GM19372 (cell line): ENCODE data around the gene CDH2.
"Not testable (repeated sequence)": the region's sequence is repeated elsewhere in the genome, so short reads cannot be mapped to it uniquely, and the experiment has no call there.

ENCODE experiments used
- ATAC-seq: cut with Tn5 transposase; IDR thresholded peaks from one replicate; pipeline ENCODE4 v1.9.1; 2021; ENCODE audit warnings: mild to moderate bottlenecking, low read depth, moderate library complexity; ENCODE audit not compliant: unreplicated experiment

Gene CDH2

GRCh38 chr18:27942706-27943105 lies 234.2 kb downstream of the CDH2 start:
- no peak for ATAC-seq

GRCh38 chr18:27931535-27931934 lies 245.4 kb downstream of the CDH2 start:
- ATAC-seq = no peak

DNA sequence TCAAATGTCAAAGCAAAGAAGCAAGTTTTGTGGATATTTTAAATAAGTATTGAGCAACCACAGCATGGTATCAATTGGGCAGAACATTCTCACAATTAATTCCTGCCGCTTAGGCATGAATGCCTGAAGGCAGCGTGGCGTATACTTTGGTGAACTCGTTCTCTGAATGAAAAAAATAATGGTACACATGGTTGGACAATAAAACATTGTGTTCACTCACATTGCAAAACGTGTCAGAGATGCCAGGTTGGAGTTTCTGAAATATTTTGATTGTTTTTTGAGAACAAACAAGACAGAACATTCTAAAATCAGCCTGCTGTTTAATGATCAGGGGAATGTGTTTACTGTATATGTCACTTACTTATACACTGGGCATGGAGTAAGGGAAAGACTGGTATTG lies 254.2 kb downstream of the CDH2 start:
- ATAC-seq = no peak

DNA sequence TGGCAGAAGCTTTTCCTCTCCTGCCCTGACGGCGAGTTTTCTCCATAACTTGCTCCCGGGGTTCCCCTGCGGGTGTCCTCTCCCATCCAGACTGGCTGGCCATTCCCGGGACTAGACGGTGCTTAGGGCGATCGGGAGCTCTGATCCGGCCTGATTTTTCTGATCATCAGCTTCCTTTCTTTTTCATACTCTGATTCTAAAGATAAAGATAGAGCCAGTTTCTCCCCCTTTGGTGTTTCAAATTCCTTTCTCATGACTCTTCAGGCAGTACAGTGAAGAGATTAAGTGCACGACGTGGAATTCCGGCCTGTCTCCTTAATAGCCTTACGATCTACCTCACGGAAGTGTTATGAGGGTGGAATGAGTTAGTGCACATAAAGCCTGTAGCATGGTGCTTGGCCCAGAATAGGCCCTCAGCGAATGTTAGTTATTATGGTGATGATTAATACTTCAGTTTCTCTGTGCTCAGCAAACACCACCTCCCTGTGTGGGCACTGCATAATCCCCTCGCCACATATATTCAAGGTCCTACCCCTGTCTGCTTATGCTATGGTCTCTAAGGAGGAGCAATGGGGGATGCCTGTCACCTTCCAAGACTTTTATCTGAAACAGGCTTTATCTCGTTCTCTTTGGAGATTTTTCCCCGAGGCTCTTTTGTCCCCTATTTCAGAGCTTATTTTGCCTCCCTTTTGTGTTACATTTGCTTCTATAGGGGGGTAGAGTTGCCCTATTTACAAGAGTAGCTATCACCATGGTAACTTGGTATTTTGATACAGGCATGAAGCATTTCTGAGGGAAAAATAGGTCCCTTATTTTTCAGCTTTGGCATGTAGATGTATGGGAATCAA lies 254.8 kb downstream of the CDH2 start:
- ATAC-seq = no peak

DNA sequence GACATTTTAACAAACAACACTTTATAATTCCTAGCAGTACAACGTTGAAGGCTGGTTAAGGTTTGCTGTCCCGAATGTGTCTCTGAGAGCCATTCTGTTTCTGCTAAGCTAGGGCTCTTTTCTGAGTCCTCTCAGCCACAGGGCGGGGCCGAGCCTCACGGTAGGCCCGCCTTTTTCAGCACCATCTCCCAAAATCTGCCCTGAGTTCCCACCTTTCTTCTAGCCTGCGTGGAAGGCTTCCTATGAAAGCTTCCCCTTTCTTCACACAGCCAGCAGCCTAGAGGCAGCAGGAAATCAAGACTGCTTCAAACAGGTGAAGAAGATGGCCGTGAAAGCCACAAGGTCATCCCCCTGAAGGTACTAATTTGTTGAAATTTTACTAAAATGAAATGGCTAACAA lies 255.5 kb downstream of the CDH2 start:
- ATAC-seq = no peak

- no peak for ATAC-seq
These were observed 256.1 kb downstream of the CDH2 start for GRCh38 chr18:27920836-27921235.

DNA sequence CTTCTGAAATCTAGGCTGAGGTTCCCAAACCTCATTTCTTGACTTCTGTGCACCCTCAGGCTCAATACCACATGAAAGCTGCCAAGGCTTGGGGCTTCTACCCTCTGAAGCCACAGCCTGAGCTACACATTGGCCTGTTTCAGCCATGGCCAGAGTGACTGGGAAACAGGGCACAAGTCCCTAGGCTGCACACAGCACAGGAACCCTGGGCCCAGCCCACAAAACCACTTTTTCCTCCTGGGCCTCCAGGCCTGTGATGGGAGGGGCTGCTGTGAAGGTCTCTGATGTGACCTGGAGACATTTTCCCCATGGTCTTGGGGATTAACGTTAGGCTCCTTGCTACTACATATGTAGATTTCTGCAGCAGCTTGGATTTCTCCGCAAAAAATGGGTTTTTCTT lies 270.7 kb downstream of the CDH2 start:
- ATAC-seq = not testable (repeated sequence)

DNA sequence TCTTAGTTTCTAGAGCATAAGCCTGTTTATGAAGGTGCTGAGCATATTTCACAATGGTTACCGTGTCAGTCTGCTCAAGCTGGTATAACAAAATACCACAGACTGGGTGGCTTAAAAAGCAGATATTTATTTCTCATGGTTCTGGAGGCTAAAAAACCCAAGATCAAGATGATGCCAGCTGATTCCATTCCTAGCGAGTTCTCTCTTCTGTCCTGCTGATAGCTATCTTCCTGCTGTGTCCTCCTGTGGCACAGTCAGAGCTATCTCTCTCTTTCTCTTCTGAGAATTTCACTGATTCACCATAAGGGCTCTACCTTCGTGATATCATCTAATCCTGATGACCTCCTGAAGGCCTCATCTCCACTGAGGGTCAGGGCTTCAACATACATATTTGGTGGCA lies 273.0 kb downstream of the CDH2 start:
- ATAC-seq = no peak

DNA sequence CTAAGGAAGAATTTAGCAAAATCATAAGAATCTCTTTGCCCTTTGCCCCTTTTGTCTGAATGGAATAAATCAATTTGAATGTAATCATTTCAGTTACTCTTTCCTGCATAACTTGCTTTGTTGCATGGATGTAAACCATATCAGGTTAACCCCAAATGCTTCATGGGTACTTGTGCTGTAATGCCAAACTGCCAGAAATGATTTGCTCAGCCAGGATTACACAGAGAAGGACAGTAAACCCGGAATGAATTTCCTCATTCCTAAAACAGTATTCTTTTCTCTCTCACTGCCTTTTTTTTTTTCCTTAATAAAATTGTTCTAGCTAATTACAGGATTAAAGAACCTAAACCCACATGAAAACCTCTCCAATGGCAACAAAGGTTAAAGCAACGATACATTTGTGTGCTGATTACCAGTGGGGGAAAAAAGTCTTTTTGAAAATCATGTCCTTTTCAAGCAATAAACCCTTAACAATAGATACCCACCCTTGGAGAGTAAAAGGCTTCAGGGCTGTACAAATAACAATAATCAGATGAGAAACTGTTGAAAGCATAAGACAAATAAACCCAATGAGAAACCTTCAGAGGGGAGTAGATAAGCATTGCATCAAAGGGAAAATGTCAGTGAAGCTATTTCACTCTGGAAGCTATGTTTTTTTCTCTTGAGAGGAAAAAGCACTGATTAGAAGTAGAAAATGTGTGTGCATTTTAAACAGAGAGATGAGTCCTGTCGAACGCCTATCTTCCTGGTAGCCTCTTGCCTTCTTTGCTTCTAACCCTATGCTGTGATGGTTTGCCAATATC lies 275.3 kb downstream of the CDH2 start:
- ATAC-seq = no peak
